HepG2 (cell line): ENCODE data around the gene MSI2. TPM values are rescaled to one million over a fixed set of nuclear protein-coding genes. Genes with fewer than 3 reads are reported as not detected.

Experiments
- EEA1 ChIP-seq: sonication (generic); formaldehyde crosslinking; IDR thresholded peaks from 2 replicates; pipeline ENCODE4 v1.5.1; 2020; ENCODE audit warnings: mild to moderate bottlenecking, missing genetic modification reagents, borderline replicate concordance
- FOXO1 ChIP-seq: sonication (generic); formaldehyde crosslinking; IDR thresholded peaks from 2 replicates; pipeline ENCODE4 v1.4.0; 2020; ENCODE audit warnings: missing genetic modification reagents
- HNRNPL ChIP-seq: fragments of 200-400 bp; formaldehyde crosslinking; IDR thresholded peaks from 2 replicates; pipeline ENCODE4 v1.6.1; 2017; ENCODE audit warnings: mild to moderate bottlenecking, low read depth, low read length
- IRF2 ChIP-seq: IDR thresholded peaks from 2 replicates; pipeline ENCODE4 v1.6.1; 2018; ENCODE audit warnings: missing genetic modification reagents, missing compliant biosample characterization
- NAIF1 ChIP-seq: sonication (generic); formaldehyde crosslinking; IDR thresholded peaks from 2 replicates; pipeline ENCODE4 v1.5.0; 2020; ENCODE audit warnings: mild to moderate bottlenecking, missing genetic modification reagents, borderline replicate concordance
- PPARG ChIP-seq: conservative IDR thresholded peaks from 2 replicates; pipeline ENCODE4 v1.6.1; 2016; ENCODE audit warnings: missing biosample characterization, missing genetic modification reagents
- TBX2 ChIP-seq: sonication (generic); formaldehyde crosslinking; IDR thresholded peaks from 2 replicates; pipeline ENCODE4 v1.5.0; 2020; ENCODE audit warnings: missing genetic modification reagents, mild to moderate bottlenecking, borderline replicate concordance
- THYN1 ChIP-seq: sonication (generic); formaldehyde crosslinking; IDR thresholded peaks from 2 replicates; pipeline ENCODE4 v1.8.1; 2023; ENCODE audit warnings: low read depth, mild to moderate bottlenecking, moderate library complexity, missing genetic modification reagents, borderline replicate concordance
- ZBTB7B ChIP-seq: sonication (generic); formaldehyde crosslinking; IDR thresholded peaks from 2 replicates; pipeline ENCODE4 v1.4.0; 2020; ENCODE audit warnings: missing genetic modification reagents
- ZKSCAN5 ChIP-seq: sonication (generic); formaldehyde crosslinking; IDR thresholded peaks from 2 replicates; pipeline ENCODE4 v1.5.1; 2020; ENCODE audit warnings: mild to moderate bottlenecking, missing genetic modification reagents
- ZNF780A ChIP-seq: sonication (generic); formaldehyde crosslinking; IDR thresholded peaks from 2 replicates; pipeline ENCODE4 v1.8.0; 2022; ENCODE audit warnings: mild to moderate bottlenecking, missing genetic modification reagents, moderate library complexity
- ZNF790 ChIP-seq: sonication (generic); formaldehyde crosslinking; IDR thresholded peaks from 2 replicates; pipeline ENCODE4 v1.8.0; 2022; ENCODE audit warnings: missing genetic modification reagents, mild to moderate bottlenecking, borderline replicate concordance
- polyA plus RNA-seq, 8 experiments: library from polyadenylated mRNA; depleted of rRNA in 3 of 8; stranded (reverse) in 7 of 8; unstranded in 1 of 8; fragments of >200 nt; fragmentation: Illumina TruSeq in 4 of 8; extraction: Trizol in 4 of 8; gene quantifications; 2 replicates each; pipeline versions ENCODE4 v1.2.1 to v1.2.3, GENCODE V29; 2011 to 2016; ENCODE audit warnings: low read depth in 4 of 8, missing spikeins in 1 of 8, mixed read lengths in 1 of 8; ENCODE audit not compliant: insufficient read depth in 1 of 8
- total RNA-seq, 5 experiments: library from RNA; depleted of rRNA; stranded (reverse); fragments of >200 nt; fragmentation: Illumina TruSeq; extraction: Trizol; gene quantifications; 2 replicates each; pipeline ENCODE4 v1.2.3, GENCODE V29; 2016; ENCODE audit warnings: low read depth in 1 of 5
- TF ChIP-seq, protein P1 (sequence below): sonication (generic); formaldehyde crosslinking; IDR thresholded peaks from 2 replicates; pipeline ENCODE4 v1.4.0; 2020; ENCODE audit warnings: missing genetic modification reagents, borderline replicate concordance
- TF ChIP-seq, protein P2 (sequence below): sonication (generic); formaldehyde crosslinking; IDR thresholded peaks from 2 replicates; pipeline ENCODE4 v1.4.0; 2020; ENCODE audit warnings: mild to moderate bottlenecking, missing genetic modification reagents
- TF ChIP-seq, protein P3 (sequence below): sonication (generic); formaldehyde crosslinking; IDR thresholded peaks from 2 replicates; pipeline ENCODE4 v1.8.0; 2022; ENCODE audit warnings: mild to moderate bottlenecking, missing genetic modification reagents
- TF ChIP-seq, protein P4 (sequence below): sonication (generic); formaldehyde crosslinking; IDR thresholded peaks from 2 replicates; pipeline ENCODE4 v1.5.0; 2020; ENCODE audit warnings: mild to moderate bottlenecking, missing genetic modification reagents

The MSI2 gene
- total and polyA plus RNA-seq, 2 of the 13 experiments (the other 11 are each of a cell fraction or from before 2014, with no cell fraction given) = 77.5 to 78.4 TPM

DNA sequence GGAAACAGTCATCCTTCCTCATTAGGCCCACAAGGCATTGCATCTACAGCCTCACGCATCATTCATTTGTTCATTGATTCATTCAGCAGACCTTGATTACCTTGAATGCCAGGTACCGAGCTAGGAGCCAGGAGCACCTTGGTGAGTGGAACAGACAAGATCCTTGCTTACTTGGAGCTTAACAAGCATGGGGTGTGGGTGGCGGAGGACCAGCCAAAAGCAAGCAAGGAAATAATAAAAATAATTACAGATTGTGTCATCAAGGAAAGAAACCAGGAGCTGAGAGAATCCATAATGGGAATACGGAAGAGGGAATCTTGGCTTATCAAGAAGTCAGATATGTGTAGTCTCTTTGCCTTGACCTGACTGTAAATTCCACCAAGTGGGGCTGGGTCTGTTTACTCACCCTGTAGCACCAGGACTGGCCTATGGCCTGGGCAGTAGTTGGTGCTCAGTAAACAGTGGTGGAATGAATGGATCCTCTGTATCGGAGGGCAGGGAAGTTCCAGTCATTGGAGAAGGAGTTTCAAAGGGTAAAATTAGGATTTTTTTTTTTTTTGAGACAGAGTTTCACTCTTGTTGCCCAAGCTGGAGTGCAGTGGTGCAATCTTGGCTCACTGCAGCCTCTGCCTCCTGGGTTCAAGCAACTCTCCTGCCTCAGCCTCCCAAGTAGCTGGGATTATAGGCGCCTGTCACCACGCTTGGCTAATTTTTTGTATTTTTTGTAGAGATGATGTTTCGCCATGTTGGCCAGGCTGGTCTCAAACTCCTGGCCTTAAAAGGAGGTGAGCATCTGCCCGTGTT is 157.7 kb downstream of the MSI2 start (continued):
- TF ChIP-seq ZNF780A (CRISPR knock-in tag) = no peak
- peak; percentile 89 for TF ChIP-seq ZBTB7B (CRISPR knock-in tag)
- peak; percentile 99 for TF ChIP-seq FOXO1 (CRISPR knock-in tag)
- TF ChIP-seq EEA1 (CRISPR knock-in tag) = no peak
- TF ChIP-seq ZKSCAN5 (CRISPR knock-in tag) = no peak
- TF ChIP-seq, protein P1, sequence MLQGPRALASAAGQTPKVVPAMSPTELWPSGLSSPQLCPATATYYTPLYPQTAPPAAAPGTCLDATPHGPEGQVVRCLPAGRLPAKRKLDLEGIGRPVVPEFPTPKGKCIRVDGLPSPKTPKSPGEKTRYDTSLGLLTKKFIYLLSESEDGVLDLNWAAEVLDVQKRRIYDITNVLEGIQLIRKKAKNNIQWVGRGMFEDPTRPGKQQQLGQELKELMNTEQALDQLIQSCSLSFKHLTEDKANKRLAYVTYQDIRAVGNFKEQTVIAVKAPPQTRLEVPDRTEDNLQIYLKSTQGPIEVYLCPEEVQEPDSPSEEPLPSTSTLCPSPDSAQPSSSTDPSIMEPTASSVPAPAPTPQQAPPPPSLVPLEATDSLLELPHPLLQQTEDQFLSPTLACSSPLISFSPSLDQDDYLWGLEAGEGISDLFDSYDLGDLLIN (CRISPR knock-in tag) = no peak
- 0 out of 2 replicates have a peak, but pooled peaks have one; percentile 68 for TF ChIP-seq THYN1
- no peak for TF ChIP-seq ZNF790
- TF ChIP-seq NAIF1 = peak; percentile 57; the same call in 1 of the 2 replicates
- TF ChIP-seq, protein P2, sequence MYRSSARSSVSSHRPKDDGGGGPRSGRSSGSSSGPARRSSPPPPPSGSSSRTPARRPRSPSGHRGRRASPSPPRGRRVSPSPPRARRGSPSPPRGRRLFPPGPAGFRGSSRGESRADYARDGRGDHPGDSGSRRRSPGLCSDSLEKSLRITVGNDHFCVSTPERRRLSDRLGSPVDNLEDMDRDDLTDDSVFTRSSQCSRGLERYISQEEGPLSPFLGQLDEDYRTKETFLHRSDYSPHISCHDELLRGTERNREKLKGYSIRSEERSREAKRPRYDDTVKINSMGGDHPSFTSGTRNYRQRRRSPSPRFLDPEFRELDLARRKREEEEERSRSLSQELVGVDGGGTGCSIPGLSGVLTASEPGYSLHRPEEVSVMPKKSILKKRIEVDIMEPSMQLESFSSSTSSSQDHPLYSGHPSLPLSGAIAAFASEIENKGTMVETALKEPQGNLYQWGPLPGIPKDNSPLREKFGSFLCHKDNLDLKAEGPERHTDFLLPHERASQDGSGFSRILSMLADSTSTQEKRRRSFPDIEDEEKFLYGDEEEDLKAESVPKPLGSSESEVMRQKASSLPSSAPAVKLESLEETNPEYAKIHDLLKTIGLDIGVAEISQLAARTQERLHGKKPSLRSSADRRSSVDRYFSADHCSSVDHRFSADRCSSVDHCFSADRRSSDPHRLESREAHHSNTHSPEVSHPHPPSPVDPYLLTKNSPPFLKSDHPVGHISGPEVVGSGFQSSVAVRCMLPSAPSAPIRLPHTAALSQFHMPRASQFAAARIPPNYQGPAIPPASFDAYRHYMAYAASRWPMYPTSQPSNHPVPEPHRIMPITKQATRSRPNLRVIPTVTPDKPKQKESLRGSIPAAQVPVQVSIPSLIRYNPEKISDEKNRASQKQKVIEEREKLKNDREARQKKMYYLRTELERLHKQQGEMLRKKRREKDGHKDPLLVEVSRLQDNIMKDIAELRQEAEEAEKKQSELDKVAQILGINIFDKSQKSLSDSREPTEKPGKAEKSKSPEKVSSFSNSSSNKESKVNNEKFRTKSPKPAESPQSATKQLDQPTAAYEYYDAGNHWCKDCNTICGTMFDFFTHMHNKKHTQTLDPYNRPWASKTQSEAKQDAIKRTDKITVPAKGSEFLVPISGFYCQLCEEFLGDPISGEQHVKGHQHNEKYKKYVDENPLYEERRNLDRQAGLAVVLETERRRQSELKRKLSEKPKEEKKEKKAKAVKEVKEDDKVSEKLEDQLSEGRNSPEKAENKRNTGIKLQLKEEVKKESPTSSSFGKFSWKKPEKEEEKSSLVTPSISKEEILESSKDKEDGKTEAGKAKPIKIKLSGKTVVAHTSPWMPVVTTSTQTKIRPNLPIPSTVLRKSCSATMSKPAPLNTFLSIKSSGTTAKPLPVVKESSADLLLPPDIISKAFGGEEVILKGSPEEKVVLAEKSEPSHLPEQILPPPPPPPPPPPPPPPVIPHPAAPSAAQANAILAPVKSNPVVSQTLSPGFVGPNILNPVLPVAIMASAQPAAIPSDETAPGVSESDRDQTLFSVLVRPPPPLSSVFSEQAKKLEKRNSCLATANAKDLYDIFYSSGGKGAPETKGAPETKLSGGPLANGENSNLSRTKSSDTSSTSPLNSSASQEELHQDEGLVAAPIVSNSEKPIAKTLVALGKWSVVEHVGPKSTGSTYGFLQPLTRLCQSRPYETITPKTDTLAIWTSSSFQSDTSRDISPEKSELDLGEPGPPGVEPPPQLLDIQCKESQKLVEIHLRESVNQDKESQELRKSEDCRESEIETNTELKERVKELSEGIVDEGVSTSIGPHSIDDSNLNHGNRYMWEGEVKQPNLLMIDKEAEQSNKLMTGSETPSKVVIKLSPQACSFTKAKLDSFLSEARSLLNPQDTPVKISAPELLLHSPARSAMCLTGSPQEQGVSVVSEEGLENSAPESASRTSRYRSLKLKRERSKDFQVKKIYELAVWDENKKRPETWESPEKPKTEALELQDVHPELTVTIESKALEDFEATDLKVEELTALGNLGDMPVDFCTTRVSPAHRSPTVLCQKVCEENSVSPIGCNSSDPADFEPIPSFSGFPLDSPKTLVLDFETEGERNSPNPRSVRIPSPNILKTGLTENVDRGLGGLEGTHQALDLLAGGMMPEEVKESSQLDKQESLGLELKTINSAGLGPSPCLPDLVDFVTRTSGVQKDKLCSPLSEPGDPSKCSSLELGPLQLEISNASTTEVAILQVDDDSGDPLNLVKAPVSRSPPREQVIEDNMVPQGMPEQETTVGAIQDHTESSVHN (CRISPR knock-in tag) = no peak
- TF ChIP-seq, protein P3, sequence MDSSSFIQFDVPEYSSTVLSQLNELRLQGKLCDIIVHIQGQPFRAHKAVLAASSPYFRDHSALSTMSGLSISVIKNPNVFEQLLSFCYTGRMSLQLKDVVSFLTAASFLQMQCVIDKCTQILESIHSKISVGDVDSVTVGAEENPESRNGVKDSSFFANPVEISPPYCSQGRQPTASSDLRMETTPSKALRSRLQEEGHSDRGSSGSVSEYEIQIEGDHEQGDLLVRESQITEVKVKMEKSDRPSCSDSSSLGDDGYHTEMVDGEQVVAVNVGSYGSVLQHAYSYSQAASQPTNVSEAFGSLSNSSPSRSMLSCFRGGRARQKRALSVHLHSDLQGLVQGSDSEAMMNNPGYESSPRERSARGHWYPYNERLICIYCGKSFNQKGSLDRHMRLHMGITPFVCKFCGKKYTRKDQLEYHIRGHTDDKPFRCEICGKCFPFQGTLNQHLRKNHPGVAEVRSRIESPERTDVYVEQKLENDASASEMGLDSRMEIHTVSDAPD = peak; percentile 99
- TF ChIP-seq PPARG (CRISPR knock-in tag) = peak; percentile 91
- no peak for TF ChIP-seq HNRNPL
- TF ChIP-seq, protein P4, sequence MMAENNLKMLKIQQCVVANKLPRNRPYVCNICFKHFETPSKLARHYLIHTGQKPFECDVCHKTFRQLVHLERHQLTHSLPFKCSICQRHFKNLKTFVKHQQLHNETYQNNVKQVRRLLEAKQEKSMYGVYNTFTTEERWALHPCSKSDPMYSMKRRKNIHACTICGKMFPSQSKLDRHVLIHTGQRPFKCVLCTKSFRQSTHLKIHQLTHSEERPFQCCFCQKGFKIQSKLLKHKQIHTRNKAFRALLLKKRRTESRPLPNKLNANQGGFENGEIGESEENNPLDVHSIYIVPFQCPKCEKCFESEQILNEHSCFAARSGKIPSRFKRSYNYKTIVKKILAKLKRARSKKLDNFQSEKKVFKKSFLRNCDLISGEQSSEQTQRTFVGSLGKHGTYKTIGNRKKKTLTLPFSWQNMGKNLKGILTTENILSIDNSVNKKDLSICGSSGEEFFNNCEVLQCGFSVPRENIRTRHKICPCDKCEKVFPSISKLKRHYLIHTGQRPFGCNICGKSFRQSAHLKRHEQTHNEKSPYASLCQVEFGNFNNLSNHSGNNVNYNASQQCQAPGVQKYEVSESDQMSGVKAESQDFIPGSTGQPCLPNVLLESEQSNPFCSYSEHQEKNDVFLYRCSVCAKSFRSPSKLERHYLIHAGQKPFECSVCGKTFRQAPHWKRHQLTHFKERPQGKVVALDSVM = peak; percentile 99
- TF ChIP-seq TBX2 (CRISPR knock-in tag) = peak; percentile 96
- peak; percentile 90 for TF ChIP-seq IRF2 (CRISPR knock-in tag)
